ENCODE data around the gene GREM1. TPM values are rescaled to one million over a fixed set of nuclear protein-coding genes. Genes with fewer than 3 reads are reported as not detected.

GREM1 gene
- total and polyA plus RNA-seq, 4 experiments from 2014 or later, result not detected

DNA sequence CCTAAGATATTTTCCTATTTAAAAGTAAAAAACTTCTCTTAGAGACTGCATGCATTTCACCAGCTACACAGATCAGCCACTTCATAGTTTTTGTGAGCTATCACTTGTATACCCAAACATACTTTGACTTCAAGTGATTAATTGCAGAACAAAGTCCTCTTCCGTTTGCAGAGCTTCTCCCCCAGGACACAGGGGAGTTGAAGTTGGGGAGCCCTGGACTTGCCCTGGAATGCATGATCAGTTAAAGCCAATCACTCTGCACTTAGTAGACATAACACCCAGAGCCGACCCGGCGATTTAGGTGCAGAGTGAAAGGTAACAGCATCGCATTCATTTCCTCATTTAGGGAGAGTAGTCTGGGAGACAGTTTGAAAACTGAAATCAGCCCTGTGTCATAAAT, 70.1 kb downstream of the GREM1 start:
- Histone ChIP-seq H3K27ac (ENCODE audit: low read depth, low read length) (no peak overlapping the region), H3K9me3 (ENCODE audit: control insufficient read depth in 1 of 2, low read length in 2 of 2) (no peaks in the 10 kb centered on the region), H3K4me1 (ENCODE audit: insufficient read depth, low read length) (no peaks in the 10 kb centered on the region), H3K4me3 (ENCODE audit: low read length in 2 of 2) (no peak overlapping the region), H3K27me3 (ENCODE audit: insufficient read depth, low read length) (no peaks in the 10 kb centered on the region), H3K36me3 (ENCODE audit: insufficient read depth, low read length) (no peaks in the 10 kb centered on the region)
- Mint-ChIP-seq H3K27me3 (peaks cover 0 to 1% of the 10 kb centered on the region in 2 donors), H3K27ac (no peak overlapping the region), H3K4me1 (no peaks in the 10 kb centered on the region), H3K4me3 (no peak overlapping the region), H3K36me3 (no peaks in the 10 kb centered on the region), H3K9me3 (peaks cover 0 to 4% (median 0%) of the 10 kb centered on the region in 8 donors)
- intact Hi-C loops (cut with micrococcal nuclease), result no loop called here
- ChIA-PET CTCF (ENCODE audit: partially characterized antibody) (no interaction called here), POLR2A (ENCODE audit: partially characterized antibody) (no interaction called here)
- DNase-seq, result no peak

GRCh38 chr15:32790352-32790999, 72.7 kb downstream of the GREM1 start:
- H3K27ac ChIP-seq (ENCODE audit: low read depth, low read length), result no peak overlapping the region
- no peak for DNase-seq
- intact Hi-C loops (cut with micrococcal nuclease), result no loop called here
- H3K9me3 ChIP-seq (ENCODE audit: control insufficient read depth in 1 of 2, low read length in 2 of 2), result no peaks in the 10 kb centered on the region
- H3K4me1 ChIP-seq (ENCODE audit: insufficient read depth, low read length), result no peaks in the 10 kb centered on the region
- H3K36me3 Mint-ChIP-seq, result no peaks in the 10 kb centered on the region
- H3K4me3 Mint-ChIP-seq, result no peak overlapping the region
- peaks cover 0 to 1% of the 10 kb centered on the region in 2 donors for H3K27me3 Mint-ChIP-seq
- H3K27ac Mint-ChIP-seq, result no peak overlapping the region
- no peaks in the 10 kb centered on the region for H3K4me1 Mint-ChIP-seq
- H3K9me3 Mint-ChIP-seq, result peaks cover 0 to 4% (median 0%) of the 10 kb centered on the region in 8 donors
- H3K36me3 ChIP-seq (ENCODE audit: insufficient read depth, low read length), result no peaks in the 10 kb centered on the region
- no peak overlapping the region for H3K4me3 ChIP-seq (ENCODE audit: low read length in 2 of 2)
- no peaks in the 10 kb centered on the region for H3K27me3 ChIP-seq (ENCODE audit: insufficient read depth, low read length)
- ChIA-PET CTCF (ENCODE audit: partially characterized antibody) (no interaction called here), POLR2A (ENCODE audit: partially characterized antibody) (no interaction called here)

GRCh38 chr15:32792436-32792835, 74.6 kb downstream of the GREM1 start:
- H3K36me3 ChIP-seq (ENCODE audit: insufficient read depth, low read length), result no peaks in the 10 kb centered on the region
- H3K4me1 ChIP-seq (ENCODE audit: insufficient read depth, low read length), result no peaks in the 10 kb centered on the region
- Mint-ChIP-seq H3K9me3 (peaks cover 0 to 4% (median 0%) of the 10 kb centered on the region in 8 donors), H3K4me3 (no peak overlapping the region), H3K27ac (no peak overlapping the region), H3K4me1 (no peaks in the 10 kb centered on the region), H3K27me3 (peaks cover 0 to 1% of the 10 kb centered on the region in 2 donors), H3K36me3 (no peaks in the 10 kb centered on the region)
- CTCF ChIA-PET (ENCODE audit: partially characterized antibody), result no interaction called here
- POLR2A ChIA-PET (ENCODE audit: partially characterized antibody), result no interaction called here
- no peak overlapping the region for H3K4me3 ChIP-seq (ENCODE audit: low read length in 2 of 2)
- H3K27me3 ChIP-seq (ENCODE audit: insufficient read depth, low read length), result no peaks in the 10 kb centered on the region
- DNase-seq, result no peak
- intact Hi-C loops (cut with micrococcal nuclease), result no loop called here
- no peak overlapping the region for H3K27ac ChIP-seq (ENCODE audit: low read depth, low read length)
- no peaks in the 10 kb centered on the region for H3K9me3 ChIP-seq (ENCODE audit: control insufficient read depth in 1 of 2, low read length in 2 of 2)

Other genes starting within 250 kb of the GREM1 start
- gene GOLGA8N, start 124.5 kb upstream of the GREM1 start, total RNA-seq, result 1 to 10 TPM; 7.0 to 8.2 TPM
- gene GOLGA8N, start 124.5 kb upstream of the GREM1 start, polyA plus RNA-seq, result under 1 TPM in 1 of 2 donors, not detected in 1; 0.17 TPM
- gene ARHGAP11A, start 102.5 kb upstream of the GREM1 start, total RNA-seq, result 1 to 10 TPM; 7.3 to 8.8 TPM
- gene ARHGAP11A, start 102.5 kb upstream of the GREM1 start, polyA plus RNA-seq, result 1 to 10 TPM; 2.5 to 5.6 TPM
- gene SCG5, start 76.3 kb upstream of the GREM1 start, total RNA-seq, result under 1 TPM in 1 of 2 experiments, not detected in 1; 0.35 TPM
- under 1 TPM; 0.23 to 0.76 TPM for gene SCG5, start 76.3 kb upstream of the GREM1 start, polyA plus RNA-seq